ENCODE data around the gene C1orf21. TPM values are rescaled to one million over a fixed set of nuclear protein-coding genes. Genes with fewer than 3 reads are reported as not detected.

C1orf21 gene
- total RNA-seq, 1 donor from 2014 or later, result 33.1 TPM

DNA sequence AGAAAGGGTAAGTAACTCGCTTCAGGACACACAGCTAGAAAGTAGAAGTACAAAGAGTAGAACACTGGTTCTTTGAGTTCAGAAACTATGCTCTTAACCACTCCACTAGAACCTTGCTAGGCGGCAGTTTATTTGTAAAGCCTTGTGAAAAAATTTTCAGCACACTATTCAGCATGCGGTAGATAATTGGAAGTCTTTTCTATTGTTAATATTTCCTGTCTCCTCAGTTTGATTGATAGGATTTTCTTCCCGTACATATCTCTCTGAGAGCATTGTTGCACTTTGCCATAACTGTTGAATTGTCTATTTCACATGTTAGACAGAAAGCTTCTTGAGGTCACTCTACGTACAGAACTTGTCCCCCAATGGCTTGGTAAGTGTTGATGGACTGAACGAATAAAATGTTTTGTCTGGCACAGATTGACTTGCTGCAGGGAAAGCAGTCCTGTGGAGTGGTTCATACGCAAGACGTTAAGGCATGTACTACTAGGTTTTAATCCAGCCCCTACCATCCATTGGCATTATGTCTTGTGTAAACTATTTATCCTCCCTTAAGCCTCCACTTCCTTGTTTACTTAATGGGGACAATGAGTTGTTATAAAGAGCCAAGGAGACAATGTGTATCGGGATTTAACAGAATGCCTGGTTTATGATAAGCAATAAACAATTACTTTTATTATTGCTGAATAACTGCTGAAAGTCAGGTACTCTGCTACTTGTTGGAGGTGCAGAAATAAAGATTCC is 35.8 kb downstream of the C1orf21 start:
- DNase-seq (ENCODE audit: low spot score in 2 of 2, unreplicated experiment in 2 of 2), result no peak
- Mint-ChIP-seq H3K4me1 (peaks cover 77% of the 10 kb centered on the region), H3K27ac (no peak overlapping the region), H3K4me3 (no peak overlapping the region), H3K36me3 (no peaks in the 10 kb centered on the region), H3K27me3 (ENCODE audit: low read depth) (no peaks in the 10 kb centered on the region), H3K9me3 (peaks cover 5% of the 10 kb centered on the region)
- TF ChIP-seq, protein P1, sequence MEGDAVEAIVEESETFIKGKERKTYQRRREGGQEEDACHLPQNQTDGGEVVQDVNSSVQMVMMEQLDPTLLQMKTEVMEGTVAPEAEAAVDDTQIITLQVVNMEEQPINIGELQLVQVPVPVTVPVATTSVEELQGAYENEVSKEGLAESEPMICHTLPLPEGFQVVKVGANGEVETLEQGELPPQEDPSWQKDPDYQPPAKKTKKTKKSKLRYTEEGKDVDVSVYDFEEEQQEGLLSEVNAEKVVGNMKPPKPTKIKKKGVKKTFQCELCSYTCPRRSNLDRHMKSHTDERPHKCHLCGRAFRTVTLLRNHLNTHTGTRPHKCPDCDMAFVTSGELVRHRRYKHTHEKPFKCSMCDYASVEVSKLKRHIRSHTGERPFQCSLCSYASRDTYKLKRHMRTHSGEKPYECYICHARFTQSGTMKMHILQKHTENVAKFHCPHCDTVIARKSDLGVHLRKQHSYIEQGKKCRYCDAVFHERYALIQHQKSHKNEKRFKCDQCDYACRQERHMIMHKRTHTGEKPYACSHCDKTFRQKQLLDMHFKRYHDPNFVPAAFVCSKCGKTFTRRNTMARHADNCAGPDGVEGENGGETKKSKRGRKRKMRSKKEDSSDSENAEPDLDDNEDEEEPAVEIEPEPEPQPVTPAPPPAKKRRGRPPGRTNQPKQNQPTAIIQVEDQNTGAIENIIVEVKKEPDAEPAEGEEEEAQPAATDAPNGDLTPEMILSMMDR (IDR thresholded peaks at IDR 0.05; ENCODE audit: unreplicated experiment), result no peak

DNA sequence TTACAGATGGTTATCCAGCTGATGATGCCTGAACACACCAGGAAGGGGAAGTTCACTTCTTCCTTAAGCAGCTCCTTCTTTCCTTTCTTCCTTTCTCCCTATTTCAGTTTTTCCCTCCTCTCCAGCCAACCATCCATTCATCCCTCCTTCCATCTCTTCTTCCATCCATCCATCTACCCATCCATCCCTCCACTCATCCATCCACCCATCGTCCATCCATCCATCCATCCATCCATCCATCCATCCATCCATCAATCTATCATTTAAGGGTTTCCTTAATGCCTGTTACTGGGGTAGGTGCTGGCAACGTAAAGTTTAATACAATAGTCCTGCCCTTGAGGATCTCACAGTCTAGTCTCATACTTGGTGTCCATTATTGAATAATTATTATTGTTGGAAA is 36.8 kb downstream of the C1orf21 start:
- TF ChIP-seq, protein P1 (IDR thresholded peaks at IDR 0.05; ENCODE audit: unreplicated experiment), result no peak
- H3K27me3 Mint-ChIP-seq (ENCODE audit: low read depth), result no peaks in the 10 kb centered on the region
- peaks cover 67% of the 10 kb centered on the region for H3K4me1 Mint-ChIP-seq
- H3K36me3 Mint-ChIP-seq, result peaks cover 2% of the 10 kb centered on the region
- H3K27ac Mint-ChIP-seq, result peak overlapping the region; percentile 77
- H3K4me3 Mint-ChIP-seq, result no peak overlapping the region
- peaks cover 5% of the 10 kb centered on the region for H3K9me3 Mint-ChIP-seq
- DNase-seq (ENCODE audit: low spot score in 2 of 2, unreplicated experiment in 2 of 2), result no peak

DNA sequence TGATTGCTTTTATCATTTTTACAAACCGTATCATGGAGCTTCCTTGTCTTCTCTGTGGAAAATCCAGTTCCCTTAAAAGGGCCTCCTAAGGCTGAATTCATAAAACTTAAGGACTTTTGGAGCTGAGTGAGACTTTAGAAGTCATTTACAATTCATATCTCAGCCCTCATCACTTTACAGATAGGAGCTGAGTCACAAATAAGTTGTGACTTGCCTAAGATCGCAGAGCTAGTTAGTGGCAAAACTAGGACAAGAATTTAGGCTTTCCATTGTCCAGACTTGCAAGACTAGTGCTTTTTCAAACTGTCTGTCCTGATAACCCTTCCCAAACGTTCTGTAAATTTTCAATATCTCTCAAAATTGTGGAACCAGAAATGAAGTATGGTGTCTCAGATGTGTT is 37.3 kb downstream of the C1orf21 start:
- TF ChIP-seq, protein P1 (IDR thresholded peaks at IDR 0.05; ENCODE audit: unreplicated experiment), result no peak
- DNase-seq (ENCODE audit: low spot score in 2 of 2, unreplicated experiment in 2 of 2), result no peak
- Mint-ChIP-seq H3K27ac (peak overlapping the region; percentile 84), H3K36me3 (peaks cover 2% of the 10 kb centered on the region), H3K9me3 (peaks cover 5% of the 10 kb centered on the region), H3K4me3 (no peak overlapping the region), H3K27me3 (ENCODE audit: low read depth) (no peaks in the 10 kb centered on the region), H3K4me1 (peaks cover 62% of the 10 kb centered on the region)

DNA sequence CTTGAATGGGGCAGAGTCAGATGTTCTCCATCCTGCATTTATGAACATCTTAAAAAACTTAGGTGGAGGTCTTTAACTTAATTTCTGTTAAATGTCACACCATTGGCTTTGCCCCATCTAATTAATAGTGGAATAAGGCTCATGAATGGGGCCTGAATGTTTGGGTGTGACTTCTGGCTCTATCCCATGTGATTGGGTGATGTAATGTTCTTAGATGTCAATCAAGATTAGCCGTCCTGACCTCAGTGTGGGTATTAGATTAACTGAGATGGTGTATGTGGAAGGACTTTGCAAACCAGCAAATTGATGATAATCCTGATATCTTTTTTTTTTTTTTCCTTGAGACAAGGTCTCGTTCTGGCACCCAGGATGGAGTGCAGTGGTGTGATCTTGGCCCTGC is 38.1 kb downstream of the C1orf21 start:
- Mint-ChIP-seq H3K4me1 (peaks cover 55% of the 10 kb centered on the region), H3K4me3 (no peak overlapping the region), H3K27ac (no peak overlapping the region), H3K9me3 (peaks cover 5% of the 10 kb centered on the region), H3K36me3 (peaks cover 2% of the 10 kb centered on the region), H3K27me3 (ENCODE audit: low read depth) (no peaks in the 10 kb centered on the region)
- TF ChIP-seq, protein P1 (IDR thresholded peaks at IDR 0.05; ENCODE audit: unreplicated experiment), result no peak
- no peak for DNase-seq (ENCODE audit: low spot score in 2 of 2, unreplicated experiment in 2 of 2)

DNA sequence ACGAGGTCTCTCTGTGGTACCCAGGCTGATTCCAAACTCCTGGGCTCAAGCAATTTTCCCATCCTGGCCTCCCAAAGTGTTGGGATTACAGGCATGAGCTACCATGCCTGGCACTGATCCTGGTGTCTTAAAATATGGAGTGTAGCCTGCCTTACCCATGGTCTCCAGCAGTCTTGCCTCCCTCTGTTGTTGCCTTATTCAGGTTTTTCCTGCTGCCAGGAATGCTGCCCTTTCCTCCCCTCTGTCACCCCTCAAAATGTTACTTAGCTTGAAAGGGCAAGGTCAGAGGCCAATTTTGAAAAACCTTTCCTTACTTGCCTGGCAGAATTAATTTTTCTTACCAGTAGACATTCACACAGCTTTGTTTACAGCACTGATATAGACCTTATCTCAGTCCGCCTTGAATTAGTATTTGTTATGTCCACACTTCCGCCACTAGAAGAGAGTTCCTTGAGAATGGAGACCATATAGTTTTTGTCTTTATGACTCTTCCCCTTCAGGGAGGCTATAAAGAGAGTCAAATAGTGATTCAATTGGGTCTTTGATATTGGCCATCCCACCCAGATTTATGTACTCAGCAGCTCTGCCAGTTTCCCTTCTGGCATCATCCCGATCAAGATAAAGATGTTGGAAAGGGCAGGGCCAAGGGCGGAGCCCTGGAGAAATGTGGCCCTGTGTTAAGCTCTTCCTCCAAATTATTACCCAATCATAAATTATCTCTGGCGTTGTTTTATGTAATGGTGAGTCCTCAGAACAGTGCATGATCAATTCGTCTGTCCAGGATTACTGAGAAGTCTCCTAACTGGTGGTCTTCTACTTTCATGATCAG is 38.8 kb downstream of the C1orf21 start:
- Mint-ChIP-seq H3K4me1 (peaks cover 48% of the 10 kb centered on the region), H3K9me3 (peaks cover 6% of the 10 kb centered on the region), H3K36me3 (peaks cover 2% of the 10 kb centered on the region), H3K4me3 (no peak overlapping the region), H3K27ac (no peak overlapping the region), H3K27me3 (ENCODE audit: low read depth) (no peaks in the 10 kb centered on the region)
- no peak for DNase-seq (ENCODE audit: low spot score in 2 of 2, unreplicated experiment in 2 of 2)
- TF ChIP-seq, protein P1 (IDR thresholded peaks at IDR 0.05; ENCODE audit: unreplicated experiment), result no peak

All from mesothelial cell of epicardium (in vitro differentiated cells).